CD8-positive, alpha-beta memory T cell (primary cell): ENCODE data around the gene AGO4. TPM values are rescaled to one million over a fixed set of nuclear protein-coding genes. Genes with fewer than 3 reads are reported as not detected.
A peak's percentile ranks its signal among the peaks of the same experiment; 100 is the strongest.
"Not testable (repeated sequence)": the region's sequence is repeated elsewhere in the genome, so short reads cannot be mapped to it uniquely, and the experiment has no call there.

Source experiments
- CTCF ChIA-PET: fragments of 350-600 bp; sonication (Branson Sonifier 250); formaldehyde crosslinking; loops from one replicate; lab custom pipeline; 2021; ENCODE audit warnings: antibody characterized with exemption; lab: Charles Lee
- POLR2A ChIA-PET: fragments of 350-600 bp; sonication (Branson Sonifier 250); formaldehyde crosslinking; loops from one replicate; lab custom pipeline; 2021; ENCODE audit warnings: antibody characterized with exemption; lab: Charles Lee
- DNase-seq, 5 donors: peaks; one replicate each; pipeline versions ENCODE4 v3.0.0 to v3.0.0-alpha.2; 2020 to 2022; ENCODE audit warnings: mixed read lengths in 1 of 5
- H3K27ac ChIP-seq: one replicate; pipeline ENCODE4 v1.7.0; 2013; ENCODE audit warnings: low read depth, mild to moderate bottlenecking, low read length, moderate library complexity
- H3K27me3 ChIP-seq: 2 replicates; pipeline ENCODE4 v1.7.0; 2013; ENCODE audit warnings: low read length, mild to moderate bottlenecking; ENCODE audit not compliant: insufficient read depth, poor library complexity, severe bottlenecking
- H3K36me3 ChIP-seq: 2 replicates; pipeline ENCODE4 v1.7.0; 2013; ENCODE audit warnings: mild to moderate bottlenecking, low read length, moderate library complexity; ENCODE audit not compliant: insufficient read depth
- H3K4me1 ChIP-seq: 2 replicates; pipeline ENCODE4 v1.7.0; 2013; ENCODE audit warnings: mild to moderate bottlenecking, low read length, moderate library complexity; ENCODE audit not compliant: insufficient read depth
- H3K4me3 ChIP-seq: 2 replicates; pipeline ENCODE4 v1.7.0; 2013; ENCODE audit warnings: mild to moderate bottlenecking, low read length
- H3K9me3 ChIP-seq: 2 replicates; pipeline ENCODE4 v1.7.0; 2013; ENCODE audit warnings: mild to moderate bottlenecking, low read length
- H3K27ac Mint-ChIP-seq, 8 donors: one replicate each; pipeline ENCODE4 v1.8.0; 2020 to 2021; ENCODE audit warnings: mixed read lengths in 8 of 8, mild to moderate bottlenecking in 6 of 8, inconsistent platforms in 3 of 8, moderate library complexity in 3 of 8
- H3K27me3 Mint-ChIP-seq, 2 donors: one replicate each; pipeline ENCODE4 v1.8.0; 2020 to 2021; ENCODE audit warnings: mixed read lengths in 2 of 2, mild to moderate bottlenecking in 1 of 2, moderate library complexity in 1 of 2
- H3K36me3 Mint-ChIP-seq, 3 donors: one replicate each; pipeline ENCODE4 v1.8.0; 2020 to 2021; ENCODE audit warnings: mixed read lengths in 3 of 3, inconsistent platforms in 1 of 3, mild to moderate bottlenecking in 1 of 3
- H3K4me1 Mint-ChIP-seq, 3 donors: one replicate each; pipeline ENCODE4 v1.8.0; 2020 to 2021; ENCODE audit warnings: mixed read lengths in 3 of 3, inconsistent platforms in 1 of 3, mild to moderate bottlenecking in 1 of 3
- H3K4me3 Mint-ChIP-seq, 7 donors: one replicate each; pipeline ENCODE4 v1.8.0; 2020 to 2021; ENCODE audit warnings: mixed read lengths in 7 of 7, mild to moderate bottlenecking in 6 of 7, moderate library complexity in 4 of 7, inconsistent platforms in 2 of 7
- H3K9me3 Mint-ChIP-seq, 5 donors: one replicate each; pipeline ENCODE4 v1.8.0; 2020 to 2022; ENCODE audit warnings: mixed read lengths in 5 of 5, mild to moderate bottlenecking in 3 of 5, moderate library complexity in 2 of 5, inconsistent platforms in 1 of 5
- polyA plus RNA-seq: library from polyadenylated mRNA; unstranded; fragments of 300-500 nt; fragmentation: Illumina TruSeq; gene quantifications from one replicate; pipeline ENCODE4 v1.2.3, GENCODE V29; 2021
- total RNA-seq, 2 experiments: library from RNA; stranded (reverse); gene quantifications; one replicate each; pipeline ENCODE4 v1.2.3, GENCODE V29; 2021

The AGO4 gene
- total and polyA plus RNA-seq, 3 experiments from 2014 or later = 8.3 to 14.6 (median 9.1) TPM

DNA sequence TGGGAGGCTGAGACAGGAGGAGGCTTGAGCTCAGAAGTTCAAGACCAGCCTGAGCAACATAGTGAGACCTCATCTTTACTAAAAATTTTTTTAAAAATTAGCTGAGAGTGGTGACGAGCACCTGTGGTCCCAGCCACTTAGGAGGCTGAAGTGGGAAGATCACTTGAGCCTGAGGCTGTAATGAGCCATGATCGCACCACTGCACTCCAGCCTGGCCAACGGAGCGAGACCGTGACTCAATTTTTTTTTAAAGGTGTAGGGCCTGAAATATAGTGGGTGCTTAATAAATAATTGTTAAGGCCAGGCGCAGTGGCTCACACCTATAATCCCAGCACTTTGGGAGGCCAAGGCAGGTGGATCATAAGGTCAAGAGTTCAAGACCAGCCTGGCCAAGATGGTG is 31.6 kb upstream of the AGO4 start:
- H3K36me3 ChIP-seq, H3K4me3 Mint-ChIP-seq, H3K27me3 Mint-ChIP-seq, H3K27ac ChIP-seq, H3K4me1 ChIP-seq, H3K36me3 Mint-ChIP-seq, H3K9me3 ChIP-seq, POLR2A ChIA-PET, H3K27me3 ChIP-seq, H3K9me3 Mint-ChIP-seq, H3K4me3 ChIP-seq, DNase-seq: not testable (repeated sequence)
- CTCF ChIA-PET = interaction anchor here (1.1 to 1.6 kb wide), 4 partner anchors 28 to 216 kb away, joined by 3 to 5 read pairs (median 4); no protein-coding TSS in a partner anchor
- peak overlapping the region in 1 of 8 donors; percentile 43 for H3K27ac Mint-ChIP-seq
- H3K4me1 Mint-ChIP-seq = peaks cover 17 to 34% (median 23%) of the 10 kb centered on the region in 3 donors

- H3K36me3 ChIP-seq = no peaks in the 10 kb centered on the region
- H3K27me3 ChIP-seq = no peaks in the 10 kb centered on the region
- POLR2A ChIA-PET = no interaction called here
- DNase-seq = no peak
- Mint-ChIP-seq H3K4me3 (peak overlapping the region in 3 of 7 donors; percentile 9 to 30 (median 22)), H3K27me3 (no peaks in the 10 kb centered on the region), H3K4me1 (peaks cover 17 to 34% (median 23%) of the 10 kb centered on the region in 3 donors), H3K36me3 (no peaks in the 10 kb centered on the region), H3K27ac (peak overlapping the region; percentile 2 to 90 (median 50)), H3K9me3 (no peaks in the 10 kb centered on the region)
- no peaks in the 10 kb centered on the region for H3K4me1 ChIP-seq
- H3K27ac ChIP-seq = no peak overlapping the region
- CTCF ChIA-PET = interaction anchor here (1.1 kb wide), 1 partner anchor 217 kb away, joined by 4 read pairs; no protein-coding TSS in a partner anchor
- H3K9me3 ChIP-seq = no peaks in the 10 kb centered on the region
- H3K4me3 ChIP-seq = no peak overlapping the region
Observed at GRCh38 chr1:35777109-35777508, 30.7 kb upstream of the AGO4 start.

DNA sequence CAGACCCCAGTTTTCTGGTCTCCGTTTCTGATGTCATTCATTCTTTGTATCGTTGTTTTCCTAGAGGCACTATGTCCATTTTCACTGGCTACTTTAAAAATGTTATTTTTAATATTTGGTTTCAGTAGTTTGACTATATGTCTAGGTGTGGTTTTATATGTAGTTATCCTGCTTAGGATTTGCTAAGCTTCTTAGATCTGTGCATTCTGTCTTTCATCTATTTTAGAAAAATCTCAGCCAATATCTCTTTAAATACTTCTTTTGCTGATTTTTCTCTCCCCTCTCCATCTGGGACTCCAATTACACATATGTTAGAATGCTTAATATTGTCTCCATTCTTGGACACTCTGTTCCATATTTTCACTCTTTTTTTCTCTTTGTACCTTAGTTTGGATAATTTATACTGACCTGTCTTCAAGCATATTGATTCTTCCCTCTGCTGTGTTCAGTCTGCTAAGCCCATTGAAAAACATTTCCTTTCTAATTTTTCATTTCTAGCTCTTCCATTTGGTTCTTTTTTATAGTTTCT is 24.7 kb upstream of the AGO4 start:
- Mint-ChIP-seq H3K27me3 (peaks cover 0 to 2% of the 10 kb centered on the region in 2 donors), H3K27ac (peak overlapping the region in 1 of 8 donors; percentile 75), H3K36me3 (no peaks in the 10 kb centered on the region), H3K4me1 (peaks cover 7 to 20% (median 11%) of the 10 kb centered on the region in 3 donors), H3K4me3 (no peak overlapping the region), H3K9me3 (no peaks in the 10 kb centered on the region)
- ChIA-PET POLR2A (no interaction called here), CTCF (interaction anchor here (1.5 kb wide), 1 partner anchor 8 kb away, joined by 4 read pairs; no protein-coding TSS in a partner anchor)
- Histone ChIP-seq H3K27ac (no peak overlapping the region), H3K27me3 (no peaks in the 10 kb centered on the region), H3K4me3 (no peak overlapping the region), H3K9me3 (no peaks in the 10 kb centered on the region), H3K36me3 (no peaks in the 10 kb centered on the region), H3K4me1 (no peaks in the 10 kb centered on the region)
- DNase-seq = no peak

- POLR2A ChIA-PET, H3K4me3 ChIP-seq, H3K9me3 Mint-ChIP-seq, H3K36me3 ChIP-seq, H3K27me3 Mint-ChIP-seq, H3K4me1 ChIP-seq, H3K36me3 Mint-ChIP-seq, H3K9me3 ChIP-seq, H3K4me3 Mint-ChIP-seq, H3K27me3 ChIP-seq, H3K27ac Mint-ChIP-seq, H3K27ac ChIP-seq, DNase-seq: not testable (repeated sequence)
- H3K4me1 Mint-ChIP-seq = peaks cover 0 to 13% (median 5%) of the 10 kb centered on the region in 3 donors
- CTCF ChIA-PET = interaction anchor here (1.5 kb wide), 1 partner anchor 9 kb away, joined by 4 read pairs; no protein-coding TSS in a partner anchor
Observed at GRCh38 chr1:35784364-35784763, 23.5 kb upstream of the AGO4 start.

GRCh38 chr1:35788139-35788538 is 19.7 kb upstream of the AGO4 start:
- no peaks in the 10 kb centered on the region for H3K4me1 ChIP-seq
- no peaks in the 10 kb centered on the region for H3K9me3 ChIP-seq
- Mint-ChIP-seq H3K9me3 (no peaks in the 10 kb centered on the region), H3K36me3 (no peaks in the 10 kb centered on the region), H3K4me3 (no peak overlapping the region), H3K27ac (no peak overlapping the region), H3K27me3 (peaks cover 0 to 2% of the 10 kb centered on the region in 2 donors), H3K4me1 (no peaks in the 10 kb centered on the region)
- ChIA-PET CTCF (no interaction called here), POLR2A (no interaction called here)
- H3K4me3 ChIP-seq = no peak overlapping the region
- H3K36me3 ChIP-seq = no peaks in the 10 kb centered on the region
- no peak overlapping the region for H3K27ac ChIP-seq
- DNase-seq = no peak
- no peaks in the 10 kb centered on the region for H3K27me3 ChIP-seq

- ChIA-PET POLR2A (interaction anchor here (0.7 kb wide), 1 partner anchor 523 kb away, joined by 3 read pairs; no protein-coding TSS in a partner anchor), CTCF (interaction anchor here (0.6 kb wide), 1 partner anchor 29 kb away, joined by 3 read pairs; no protein-coding TSS in a partner anchor)
- no peak overlapping the region for H3K27ac Mint-ChIP-seq
Observed at GRCh38 chr1:35790670-35791069, 17.1 kb upstream of the AGO4 start.

DNA sequence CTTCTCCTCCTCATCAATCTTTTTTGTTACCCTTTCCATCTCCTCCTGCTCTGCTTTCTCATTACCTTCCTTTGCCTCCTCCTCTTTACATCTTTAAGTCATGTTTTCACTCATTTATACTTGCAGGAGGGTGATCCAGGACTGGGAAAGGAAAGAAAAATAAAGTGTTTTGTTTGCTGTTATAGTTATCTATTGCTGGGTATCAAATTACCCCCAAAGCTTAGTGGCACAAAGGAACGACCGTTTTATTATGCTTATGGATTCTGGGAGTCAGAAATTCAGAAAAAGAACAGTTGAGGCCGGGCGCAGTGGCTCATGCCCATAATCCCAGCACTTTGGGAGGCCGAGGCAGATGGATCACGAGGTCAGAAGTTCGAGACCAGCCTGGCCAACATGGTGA is 12.5 kb upstream of the AGO4 start:
- no peaks in the 10 kb centered on the region for H3K36me3 ChIP-seq
- peaks cover 0 to 3% of the 10 kb centered on the region in 2 donors for H3K27me3 Mint-ChIP-seq
- DNase-seq = no peak
- H3K27ac ChIP-seq = no peak overlapping the region
- ChIA-PET POLR2A (no interaction called here), CTCF (no interaction called here)
- no peaks in the 10 kb centered on the region for H3K4me1 ChIP-seq
- H3K4me3 ChIP-seq = no peak overlapping the region
- H3K27me3 ChIP-seq = no peaks in the 10 kb centered on the region
- no peak overlapping the region for H3K4me3 Mint-ChIP-seq
- no peaks in the 10 kb centered on the region for H3K9me3 ChIP-seq
- H3K4me1 Mint-ChIP-seq = no peaks in the 10 kb centered on the region
- no peaks in the 10 kb centered on the region for H3K36me3 Mint-ChIP-seq
- H3K27ac Mint-ChIP-seq = peak overlapping the region in 1 of 8 donors; percentile 88
- H3K9me3 Mint-ChIP-seq = no peaks in the 10 kb centered on the region

More at GRCh38 chr1:35790670-35791069, 17.1 kb upstream of the AGO4 start:
- Histone ChIP-seq H3K9me3 (no peaks in the 10 kb centered on the region), H3K27me3 (no peaks in the 10 kb centered on the region), H3K27ac (no peak overlapping the region), H3K4me1 (no peaks in the 10 kb centered on the region), H3K4me3 (no peak overlapping the region), H3K36me3 (no peaks in the 10 kb centered on the region)
- Mint-ChIP-seq H3K9me3 (no peaks in the 10 kb centered on the region), H3K4me1 (no peaks in the 10 kb centered on the region), H3K27me3 (peaks cover 0 to 2% of the 10 kb centered on the region in 2 donors), H3K4me3 (no peak overlapping the region), H3K36me3 (no peaks in the 10 kb centered on the region)
- DNase-seq = no peak

DNA sequence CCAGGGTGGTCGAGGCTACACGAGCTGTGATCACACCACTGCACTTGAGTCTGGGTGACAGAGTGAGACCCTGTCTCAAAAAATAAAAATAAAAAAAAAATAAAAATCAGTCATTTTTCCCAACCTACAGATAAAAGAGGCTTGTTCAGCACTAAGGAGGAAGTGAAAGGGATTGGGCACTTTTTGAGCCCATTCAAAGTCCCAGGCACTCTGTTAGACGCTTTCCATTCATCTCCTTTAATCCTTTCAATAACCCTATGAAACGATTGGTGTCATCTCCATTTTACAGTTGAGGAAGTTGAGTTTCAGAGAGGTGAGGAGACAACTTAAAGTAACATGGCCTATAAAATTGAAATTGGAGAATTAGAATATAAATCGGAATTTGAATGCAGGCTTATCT is 10.4 kb upstream of the AGO4 start:
- POLR2A ChIA-PET = no interaction called here

More for the DNA sequence above, 10.4 kb upstream of the AGO4 start:
- H3K27ac ChIP-seq = no peak overlapping the region
- Mint-ChIP-seq H3K4me3 (no peak overlapping the region), H3K36me3 (no peaks in the 10 kb centered on the region), H3K27ac (no peak overlapping the region), H3K27me3 (peaks cover 0 to 3% of the 10 kb centered on the region in 2 donors), H3K9me3 (no peaks in the 10 kb centered on the region), H3K4me1 (no peaks in the 10 kb centered on the region)
- H3K4me1 ChIP-seq = no peaks in the 10 kb centered on the region
- H3K27me3 ChIP-seq = no peaks in the 10 kb centered on the region
- no peak for DNase-seq
- CTCF ChIA-PET = no interaction called here
- no peak overlapping the region for H3K4me3 ChIP-seq
- no peaks in the 10 kb centered on the region for H3K36me3 ChIP-seq
- no peaks in the 10 kb centered on the region for H3K9me3 ChIP-seq
